Right lobe of liver (tissue), 6 donors: ENCODE measurements around the gene AMHR2. TPM values are rescaled to one million over a fixed set of nuclear protein-coding genes. Genes with fewer than 3 reads are reported as not detected.

Source experiments
- ATAC-seq, 4 donors: fragments of 200-7000 bp; cut with Tn5 transposase; one replicate each; pipeline ENCODE4 v1.9.1; 2020; ENCODE audit warnings: mild to moderate bottlenecking in 4 of 4, moderate library complexity in 4 of 4
- DNase-seq, 3 donors: peaks; one replicate each; pipeline ENCODE4 v3.0.0-alpha.2; 2020
- H3K27ac ChIP-seq, 3 donors: fragments of 200-600 bp; one replicate each; pipeline ENCODE4 v1.8.0; 2022
- H3K27me3 ChIP-seq, 2 donors: fragments of 200-600 bp; one replicate each; pipeline ENCODE4 v1.8.0; 2022
- H3K36me3 ChIP-seq, 4 donors: fragments of 200-600 bp; sonication (generic) in 1 of 4; one replicate each; pipeline versions ENCODE4 v1.5.1 to v1.8.0; 2017 to 2022; ENCODE audit warnings: control low read depth in 1 of 4
- H3K4me1 ChIP-seq, 4 donors: fragments of 200-600 bp; sonication (generic) in 1 of 4; one replicate each; pipeline versions ENCODE4 v1.5.1 to v1.8.0; 2017 to 2022; ENCODE audit warnings: control low read depth in 1 of 4
- H3K4me3 ChIP-seq, 3 donors: fragments of 200-600 bp; one replicate each; pipeline ENCODE4 v1.8.0; 2022
- H3K9me3 ChIP-seq, 4 donors: fragments of 200-600 bp; sonication (generic) in 1 of 4; one replicate each; pipeline versions ENCODE4 v1.5.1 to v1.8.0; 2017 to 2022; ENCODE audit warnings: control low read depth in 1 of 4
- CTCF ChIP-seq, 4 donors: fragments of 200-600 bp in 3 of 4; fragments of 450-650 bp in 1 of 4; IDR thresholded peaks; one replicate each; pipeline versions ENCODE4 v1.5.1 to v1.8.0; 2016 to 2022; ENCODE audit warnings: antibody characterized with exemption in 4 of 4, mild to moderate bottlenecking in 2 of 4
- POLR2A ChIP-seq: fragments of 450-650 bp; IDR thresholded peaks from one replicate; pipeline ENCODE4 v1.6.1; 2017; ENCODE audit warnings: antibody characterized with exemption, mild to moderate bottlenecking
- WGBS: methylation state at CpG from one replicate; pipeline ENCODE4 v1.1.6; 2018; ENCODE audit warnings: low coverage, low lambda C conversion rate; ENCODE audit not compliant: insufficient coverage; ENCODE audit errors: missing lambda C conversion rate; 5-methylcytosine and 5-hydroxymethylcytosine counted together
- intact Hi-C, 2 donors: fragments of 100-400 bp; cut with DNase I; formaldehyde crosslinking; loops; one replicate each; pipeline versions ENCODE4 v1.11.2 to v1.14.1; 2022
- total RNA-seq, 6 experiments: library from RNA; depleted of rRNA in 2 of 6; stranded (reverse); fragments of >200 nt in 2 of 6; fragmentation: NEBNext Ultra II Directional in 3 of 6; extraction: Animal tissue kit (Norgen Biotek cat#: 25700) in 3 of 6; gene quantifications; one replicate each; pipeline versions ENCODE4 v1.1.0 to v1.2.4, GENCODE V29; 2016 to 2023
- donor health status: DM: no; HTN: yes; CAD: no.
- donor health status: DM: no; HTN: no; CAD: no.
- donor health status: DM: no; HTN: no; CAD: no.
- donor health status: DM: no; HTN: yes; CAD: no.
- donor health status: DM: no; HTN: yes; CAD: no.

The AMHR2 gene
- total RNA-seq, 6 experiments from 2014 or later: 0.09 to 0.74 (median 0.48) TPM

- Histone ChIP-seq H3K9me3 (no peaks in the 10 kb centered on the region), H3K27me3 (no peaks in the 10 kb centered on the region), H3K36me3 (peaks cover 9 to 100% (median 67%) of the 10 kb centered on the region in 4 donors), H3K27ac (no peak overlapping the region), H3K4me3 (no peak overlapping the region), H3K4me1 (peaks cover 0 to 3% (median 0%) of the 10 kb centered on the region in 4 donors)
- TF ChIP-seq POLR2A: no peak
- no peak for DNase-seq
- intact Hi-C loops: no loop called here
- 83% methylated on average over 1 of the region's 1 CpG for WGBS
- ATAC-seq: no peak
Observed at GRCh38 chr12:53472056-53472582, 48.5 kb downstream of the AMHR2 start.

GRCh38 chr12:53474077-53474476, 50.4 kb downstream of the AMHR2 start:
- no peak overlapping the region for H3K27ac ChIP-seq
- intact Hi-C loops: no loop called here
- H3K9me3 ChIP-seq: no peaks in the 10 kb centered on the region
- peaks cover 0 to 3% (median 0%) of the 10 kb centered on the region in 4 donors for H3K4me1 ChIP-seq
- H3K27me3 ChIP-seq: no peaks in the 10 kb centered on the region
- H3K36me3 ChIP-seq: peaks cover 14 to 99% (median 57%) of the 10 kb centered on the region in 4 donors
- H3K4me3 ChIP-seq: no peak overlapping the region
- 68% methylated on average over 2 of the region's 2 CpGs for WGBS
- DNase-seq: no peak
- no peak for TF ChIP-seq CTCF (IDR thresholded peaks at IDR 0.05)
- no peak for TF ChIP-seq POLR2A
- no peak for ATAC-seq

- Histone ChIP-seq H3K4me3 (no peak overlapping the region), H3K27ac (no peak overlapping the region), H3K4me1 (peaks cover 0 to 3% (median 0%) of the 10 kb centered on the region in 4 donors), H3K36me3 (peaks cover 15 to 99% (median 59%) of the 10 kb centered on the region in 4 donors), H3K9me3 (no peaks in the 10 kb centered on the region), H3K27me3 (no peaks in the 10 kb centered on the region)
- 77% methylated on average over 13 of the region's 13 CpGs for WGBS
- no peak for TF ChIP-seq CTCF (IDR thresholded peaks at IDR 0.05)
- TF ChIP-seq POLR2A: no peak
- ATAC-seq (no peak), DNase-seq (no peak)
- intact Hi-C loops: no loop called here
Observed at GRCh38 chr12:53474819-53475218, 51.2 kb downstream of the AMHR2 start.

- Histone ChIP-seq H3K27ac (no peak overlapping the region), H3K4me1 (peaks cover 0 to 3% (median 0%) of the 10 kb centered on the region in 4 donors), H3K9me3 (no peaks in the 10 kb centered on the region), H3K27me3 (no peaks in the 10 kb centered on the region), H3K4me3 (no peak overlapping the region), H3K36me3 (peaks cover 21 to 97% (median 59%) of the 10 kb centered on the region in 4 donors)
- no peak for DNase-seq
- no peak for TF ChIP-seq POLR2A
- TF ChIP-seq CTCF (IDR thresholded peaks at IDR 0.05): peak in 2 of 4 donors; percentile 15 to 24
- 42% methylated on average over 2 of the region's 2 CpGs for WGBS
- intact Hi-C loops: no loop called here
- ATAC-seq: peak in 2 of 4 donors; percentile 17 to 29
Observed at GRCh38 chr12:53476769-53477209, 53.1 kb downstream of the AMHR2 start.

GRCh38 chr12:53478865-53479264, 55.2 kb downstream of the AMHR2 start:
- Histone ChIP-seq H3K27me3 (no peaks in the 10 kb centered on the region), H3K36me3 (peaks cover 21 to 85% (median 49%) of the 10 kb centered on the region in 4 donors), H3K9me3 (no peaks in the 10 kb centered on the region), H3K4me1 (peaks cover 0 to 3% (median 0%) of the 10 kb centered on the region in 4 donors), H3K4me3 (no peak overlapping the region), H3K27ac (no peak overlapping the region)
- intact Hi-C loops: no loop called here
- DNase-seq (no peak), ATAC-seq (no peak)
- 55% methylated on average over 1 of the region's 1 CpG for WGBS
- TF ChIP-seq CTCF (IDR thresholded peaks at IDR 0.05) (no peak), POLR2A (no peak)
